Stimulated activated CD4-positive, alpha-beta T cell treated with anti-CD3 and anti-CD28 coated beads, TNF-alpha, amount 100 ng/mL, for 1 hour (primary cell): ENCODE data around the gene ADAMTSL1.

Source experiments
- DNase-seq, 3 donors: peaks; one replicate each; pipeline ENCODE4 v3.0.0-alpha.2; 2020; ENCODE audit warnings: low read depth in 3 of 3, low spot score in 1 of 3

Gene ADAMTSL1

DNA sequence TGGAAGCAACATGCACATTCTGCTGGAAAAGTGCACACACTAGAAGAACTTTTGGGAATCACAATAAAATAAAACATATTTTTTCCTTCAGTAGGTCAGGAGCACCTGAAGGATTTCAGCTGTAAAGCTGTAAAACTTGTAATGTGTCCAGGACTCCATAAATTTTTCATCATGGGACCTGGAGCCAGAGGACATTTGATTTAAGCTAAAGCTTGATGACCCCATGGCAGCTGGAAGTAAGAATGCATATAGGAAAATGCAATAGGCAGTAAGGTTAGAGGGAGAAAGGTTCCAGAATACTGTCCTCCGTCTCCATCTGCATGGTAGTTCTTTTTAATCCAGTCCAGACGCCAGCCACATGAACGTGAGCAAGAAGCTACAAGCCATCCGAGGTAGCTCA is 166.0 kb downstream of the ADAMTSL1 start:
- DNase-seq: no peak

DNA sequence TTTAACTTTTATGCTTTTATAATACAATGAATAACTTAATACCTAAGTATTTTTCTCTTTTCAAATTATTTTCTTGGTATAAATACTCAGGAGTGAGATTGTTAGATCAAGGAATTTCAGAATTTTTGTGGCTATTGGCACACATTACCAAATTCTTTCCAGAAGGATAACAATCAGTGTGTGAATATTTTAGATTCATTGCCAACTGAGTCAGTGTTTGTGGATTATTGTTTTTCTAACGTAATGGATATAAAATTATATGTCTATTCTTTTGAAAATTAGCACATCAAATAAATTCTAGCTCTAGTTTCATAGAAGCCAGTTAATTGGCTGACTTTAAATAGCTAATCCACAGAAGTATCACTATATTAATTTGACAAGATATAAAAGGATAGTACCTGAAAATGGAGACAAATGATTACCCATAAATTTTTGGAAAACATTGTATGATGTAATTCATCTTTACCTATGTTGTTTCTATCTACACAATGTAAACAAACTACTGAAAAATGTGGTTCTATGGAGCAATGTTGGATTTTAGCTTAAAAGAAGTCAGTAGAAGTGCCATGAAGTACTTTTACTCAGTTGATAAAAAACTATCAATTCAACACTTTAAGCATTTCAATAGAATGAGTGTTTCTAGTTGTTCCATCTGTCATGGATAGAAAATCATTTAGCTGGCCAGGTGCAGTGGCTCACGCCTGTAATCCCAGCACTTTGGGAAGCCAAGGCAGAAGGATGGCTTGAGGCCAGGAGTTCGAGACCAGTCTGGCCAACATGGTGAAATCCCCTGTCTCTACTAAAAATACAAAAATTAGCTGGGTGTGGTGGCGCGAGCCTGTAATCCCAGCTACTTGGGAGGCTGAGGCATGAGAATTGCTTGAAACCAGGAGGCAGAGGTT is 185.1 kb downstream of the ADAMTSL1 start:
- no peak for DNase-seq

DNA sequence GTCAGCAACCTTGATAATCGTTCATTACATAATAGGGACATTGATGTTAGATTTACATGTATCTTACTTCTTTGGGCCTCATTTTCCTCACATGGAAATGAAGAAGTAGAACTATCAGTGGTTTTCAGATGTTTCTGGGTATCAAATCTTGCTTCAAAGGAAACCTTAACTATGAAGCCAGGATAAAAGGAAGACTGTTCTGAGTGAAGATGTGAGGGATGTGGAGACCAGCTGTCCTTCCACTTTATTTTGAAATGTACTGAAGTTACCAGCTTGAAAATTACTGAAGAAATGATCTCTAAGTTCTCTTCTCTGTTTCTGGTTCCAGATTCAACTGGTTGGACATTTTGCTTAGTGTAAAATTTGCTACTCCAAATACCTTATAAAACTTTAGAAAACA is 186.0 kb downstream of the ADAMTSL1 start:
- DNase-seq: no peak

DNA sequence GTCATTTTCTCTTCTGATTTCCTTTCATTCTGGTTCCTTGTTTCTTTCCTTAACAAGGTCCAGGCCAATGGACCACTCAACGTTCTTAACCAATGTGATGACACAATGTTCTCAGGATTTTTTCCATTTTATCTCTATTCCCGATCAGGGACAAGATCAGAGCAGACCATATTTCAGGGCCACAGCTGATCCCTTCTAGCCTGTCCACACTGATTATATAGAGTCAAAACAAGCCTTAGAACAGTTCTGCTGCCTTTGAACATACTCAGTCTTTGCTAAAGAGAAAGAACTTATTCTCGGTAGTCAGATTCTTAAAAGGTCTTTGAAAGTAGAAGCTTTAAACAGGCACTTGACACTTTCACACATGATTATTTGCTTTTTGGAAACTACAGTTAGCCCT is 188.4 kb downstream of the ADAMTSL1 start:
- no peak for DNase-seq

DNA sequence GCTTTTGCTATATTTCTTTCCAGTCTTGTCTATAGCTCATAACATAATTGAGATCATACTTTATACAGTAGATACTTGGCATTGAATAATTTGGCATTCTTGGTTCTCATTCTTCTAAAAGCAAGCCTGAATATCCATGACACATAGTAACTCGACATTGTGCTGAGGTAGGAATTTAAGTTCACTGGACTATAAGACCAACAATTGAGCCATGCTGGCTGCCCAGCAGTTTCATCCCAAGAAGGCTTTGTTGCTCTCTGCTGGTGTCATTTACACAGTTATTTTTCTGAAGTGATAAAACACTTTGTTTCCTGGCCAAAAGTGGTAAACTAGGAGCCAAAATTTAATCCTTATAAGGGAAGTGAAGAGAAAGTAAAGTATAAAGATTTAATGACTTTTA is 192.0 kb downstream of the ADAMTSL1 start:
- no peak for DNase-seq

DNA sequence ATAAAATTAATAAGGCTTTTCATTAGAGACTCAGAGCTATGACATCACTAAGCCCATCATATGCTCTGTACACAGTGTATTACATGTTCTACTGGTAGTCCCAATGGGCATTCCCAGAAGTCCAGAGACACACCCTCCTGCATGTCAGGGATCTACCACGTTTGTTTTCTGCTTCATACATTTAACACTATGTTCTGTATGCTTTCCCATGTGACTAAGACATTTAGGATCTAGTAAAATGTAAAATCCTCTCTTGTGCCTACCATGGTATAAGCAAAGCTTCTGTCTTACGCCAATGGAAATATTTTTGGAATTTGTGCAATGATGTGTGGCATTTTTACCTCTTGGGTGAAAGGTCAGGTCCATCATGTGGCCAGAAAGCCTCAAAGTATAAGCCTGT is 192.4 kb downstream of the ADAMTSL1 start:
- no peak for DNase-seq

DNA sequence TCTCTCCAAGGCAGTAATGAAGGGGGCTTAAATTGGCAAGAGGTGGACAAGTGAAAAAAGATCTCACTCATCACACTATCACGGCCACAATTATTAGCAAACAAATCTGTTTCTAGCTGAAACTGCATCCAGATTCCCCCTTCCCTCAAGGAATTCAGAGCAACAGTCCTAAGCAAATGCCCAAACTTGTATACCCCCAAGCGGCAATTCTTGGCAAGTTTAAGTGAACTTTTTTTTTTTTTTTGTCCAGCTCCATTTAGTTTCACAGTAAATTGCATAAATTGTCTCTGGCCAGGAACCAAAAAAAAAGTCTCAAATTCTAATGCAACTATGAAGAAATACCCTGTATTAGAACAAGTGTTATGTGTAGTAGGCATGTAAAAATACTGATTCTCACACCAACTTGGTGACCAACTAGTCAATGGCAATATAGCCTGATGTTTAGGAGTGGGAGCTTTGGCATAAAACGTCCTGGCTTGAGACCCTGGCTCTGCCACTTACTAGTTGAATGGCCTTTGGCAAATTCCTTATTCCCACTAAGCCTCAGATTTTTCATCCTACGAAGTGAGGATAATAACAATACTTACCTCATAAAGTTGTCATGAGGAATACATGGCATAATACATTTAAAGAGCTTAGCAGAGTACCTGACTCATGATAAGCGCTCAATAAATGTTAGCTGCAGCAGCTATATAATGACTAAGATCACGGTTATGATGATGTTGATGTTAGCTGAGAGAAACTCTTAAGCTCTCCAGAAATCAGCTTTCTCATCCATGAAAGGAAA is 193.2 kb downstream of the ADAMTSL1 start:
- DNase-seq: no peak

DNA sequence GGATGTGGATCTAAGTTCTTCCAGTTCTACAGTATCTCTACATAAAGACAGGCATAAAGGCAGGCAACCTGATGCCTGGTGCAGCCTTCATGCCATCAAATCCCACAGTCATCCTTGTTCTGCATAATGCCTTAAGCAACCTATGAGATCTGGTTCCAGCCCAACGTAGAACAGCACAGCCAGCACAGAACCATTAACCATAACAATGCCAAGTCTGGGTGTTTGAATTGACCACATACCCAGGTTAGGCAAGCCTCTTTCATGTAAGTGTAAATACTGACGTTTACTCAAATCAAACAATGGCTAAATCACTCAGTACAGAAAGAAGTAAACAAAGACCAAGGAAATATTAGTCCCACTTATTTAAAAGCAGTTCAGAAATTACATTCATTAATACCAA is 195.0 kb downstream of the ADAMTSL1 start:
- DNase-seq: no peak

DNA sequence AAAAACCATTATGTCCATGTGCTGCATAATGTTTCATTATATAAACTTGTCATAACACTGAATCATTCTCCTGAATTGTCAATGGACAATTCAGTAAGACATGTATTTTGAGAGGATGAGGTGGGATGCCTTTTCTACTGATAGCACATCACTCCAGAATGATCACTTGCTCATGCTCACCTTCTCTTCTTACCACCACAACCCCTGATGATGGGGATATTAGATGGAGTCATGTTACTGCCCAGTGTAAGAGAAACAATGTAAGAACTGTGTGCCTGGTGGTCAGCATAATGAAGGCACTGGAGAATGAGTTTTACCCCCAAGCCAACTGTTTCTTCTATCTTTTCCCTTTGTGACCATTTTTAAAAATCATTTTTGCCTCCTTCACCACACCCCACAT is 198.8 kb downstream of the ADAMTSL1 start:
- DNase-seq: no peak

DNA sequence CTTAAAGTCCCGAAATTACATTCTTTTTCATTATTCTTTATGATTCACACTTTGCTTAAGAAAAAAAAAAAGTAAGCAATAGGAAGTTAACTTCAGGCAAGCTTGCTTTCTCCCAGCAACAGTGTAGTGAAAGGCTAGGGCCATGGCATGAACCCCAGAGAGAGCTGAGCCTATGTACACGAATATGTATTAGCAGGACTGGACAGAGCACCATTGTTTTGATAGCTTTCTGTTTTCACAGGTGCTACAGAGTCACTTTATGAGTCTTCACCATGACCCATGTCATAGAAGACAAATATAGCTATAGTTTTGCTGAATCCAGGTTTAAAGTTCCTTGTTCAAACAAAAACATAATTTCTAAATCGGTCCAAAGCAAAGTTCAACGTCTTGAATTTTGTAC is 199.2 kb downstream of the ADAMTSL1 start:
- no peak for DNase-seq

DNA sequence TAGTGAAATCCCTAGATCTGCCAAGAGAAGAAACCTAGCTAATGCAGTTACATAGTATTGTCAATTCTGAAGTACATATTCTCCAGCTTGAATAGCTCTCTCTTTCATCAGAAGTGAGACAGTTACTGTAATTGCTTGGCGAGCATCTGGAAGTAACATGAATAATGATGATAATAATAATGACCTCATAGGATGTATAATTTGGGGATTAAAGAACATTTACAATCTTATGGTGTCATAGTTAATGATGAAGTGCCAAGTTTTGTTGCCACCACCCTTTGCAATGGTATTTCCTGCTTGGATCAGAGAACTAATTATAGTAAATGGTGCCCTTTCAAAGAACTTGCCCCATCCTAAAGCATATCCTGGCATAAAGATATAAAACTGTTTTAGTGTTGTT is 201.4 kb downstream of the ADAMTSL1 start:
- DNase-seq: no peak

DNA sequence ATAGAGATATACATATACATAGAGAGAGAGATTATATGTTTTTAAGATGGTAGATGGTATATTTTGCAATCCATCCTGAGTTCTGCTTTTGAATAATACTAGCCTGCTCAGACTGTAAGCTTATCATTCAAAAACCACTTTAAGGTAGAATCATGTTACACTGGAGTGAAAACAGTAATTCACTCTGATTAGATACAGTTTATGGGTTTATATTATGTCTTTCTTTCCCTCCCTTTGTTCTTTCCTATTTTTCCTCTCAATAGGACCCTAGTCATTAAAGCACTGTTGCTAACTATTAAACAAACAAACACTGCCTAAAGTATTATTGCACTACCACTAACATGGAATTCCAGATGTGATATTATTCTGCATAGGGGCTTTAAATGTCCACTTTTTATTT is 202.0 kb downstream of the ADAMTSL1 start:
- DNase-seq: no peak

DNA sequence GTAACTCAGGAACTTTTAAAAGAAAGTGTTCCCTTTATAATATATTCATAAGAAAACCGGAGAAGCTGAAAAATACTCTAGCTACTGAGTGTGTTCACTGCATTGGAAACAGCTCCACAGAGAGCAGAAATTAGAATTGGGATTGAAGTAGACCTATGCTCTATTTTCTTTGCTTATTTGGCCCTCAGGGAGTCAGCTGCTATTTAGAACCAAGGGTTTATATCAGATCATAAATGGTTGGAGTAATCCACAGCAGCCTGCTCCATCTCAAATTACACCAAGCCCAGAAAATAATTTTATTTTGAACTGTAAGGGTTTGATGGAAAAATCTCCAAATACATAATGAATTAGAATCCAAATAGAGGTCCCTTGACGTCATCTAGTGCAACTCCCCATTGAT is 202.6 kb downstream of the ADAMTSL1 start:
- DNase-seq: no peak

DNA sequence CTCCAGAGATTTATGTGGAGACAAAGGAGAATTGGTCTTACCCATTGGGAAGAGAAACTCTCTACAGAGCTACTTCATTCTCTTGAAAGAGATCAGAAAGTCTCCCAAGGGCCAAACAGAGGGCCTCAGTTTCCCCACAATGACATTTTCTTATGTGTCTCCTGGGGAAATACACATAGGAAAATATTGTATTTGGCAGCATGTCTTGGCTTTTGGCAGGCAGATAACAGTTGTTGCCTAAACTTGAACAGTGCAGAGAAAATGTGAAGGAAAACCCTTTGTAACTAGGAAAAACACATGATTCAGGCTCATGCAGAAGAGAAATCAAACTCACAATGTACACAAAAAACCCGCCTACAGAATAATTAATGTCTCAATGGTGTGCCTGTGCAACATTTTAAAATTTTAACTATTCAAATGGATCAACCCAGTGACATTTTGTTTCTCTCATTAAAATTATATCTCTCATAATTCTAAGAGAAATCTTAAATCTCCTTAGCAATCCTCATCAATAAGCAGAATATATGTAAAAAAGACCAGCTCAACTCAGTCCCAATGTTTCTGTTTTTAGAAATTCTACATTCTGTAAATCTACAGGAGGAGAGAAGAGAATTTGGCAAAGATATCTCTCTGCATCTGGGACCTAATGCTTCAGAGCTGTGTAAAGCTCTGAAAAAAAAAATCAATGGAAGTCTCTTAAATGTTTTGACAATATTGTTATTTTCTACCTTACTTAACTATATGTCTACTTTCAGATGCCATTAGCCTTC is 205.1 kb downstream of the ADAMTSL1 start:
- no peak for DNase-seq

DNA sequence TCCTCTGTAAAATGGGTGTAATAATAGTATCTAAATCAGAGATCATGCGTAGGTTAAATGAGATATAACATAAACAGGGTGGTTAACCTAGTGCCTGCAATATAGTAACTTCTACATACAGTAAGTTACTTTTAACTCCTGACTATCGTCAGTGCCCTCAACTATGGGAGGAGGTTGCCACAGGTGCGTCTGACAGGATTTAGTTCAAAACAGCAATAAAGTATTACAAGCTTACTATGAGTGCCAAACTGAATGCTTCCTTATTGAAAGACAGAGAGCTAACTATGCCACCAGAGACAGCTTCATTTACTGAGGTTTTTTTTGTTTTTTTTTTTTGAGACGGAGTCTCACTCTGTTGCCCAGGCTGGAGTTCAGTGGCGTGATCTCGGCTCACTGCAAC is 209.0 kb downstream of the ADAMTSL1 start:
- no peak for DNase-seq

DNA sequence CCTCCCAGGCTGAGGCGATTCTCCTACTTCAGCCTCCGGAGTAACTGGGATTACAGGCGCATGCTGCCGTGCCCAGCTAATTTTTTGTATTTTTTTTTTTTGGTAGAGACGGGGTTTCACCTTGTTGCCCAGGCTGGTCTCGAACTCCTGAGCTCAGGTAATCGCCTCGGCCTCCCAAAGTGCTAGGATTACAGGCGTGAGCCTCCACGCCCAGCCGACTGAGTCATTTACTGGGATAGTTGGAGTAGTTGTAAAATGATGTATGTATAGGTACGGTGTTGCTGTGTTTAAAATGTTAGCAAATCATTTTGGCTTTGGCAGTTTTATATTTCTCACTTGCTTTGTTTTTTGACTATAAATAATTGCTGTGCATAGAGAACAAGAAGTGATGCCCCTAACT is 209.4 kb downstream of the ADAMTSL1 start:
- no peak for DNase-seq

DNA sequence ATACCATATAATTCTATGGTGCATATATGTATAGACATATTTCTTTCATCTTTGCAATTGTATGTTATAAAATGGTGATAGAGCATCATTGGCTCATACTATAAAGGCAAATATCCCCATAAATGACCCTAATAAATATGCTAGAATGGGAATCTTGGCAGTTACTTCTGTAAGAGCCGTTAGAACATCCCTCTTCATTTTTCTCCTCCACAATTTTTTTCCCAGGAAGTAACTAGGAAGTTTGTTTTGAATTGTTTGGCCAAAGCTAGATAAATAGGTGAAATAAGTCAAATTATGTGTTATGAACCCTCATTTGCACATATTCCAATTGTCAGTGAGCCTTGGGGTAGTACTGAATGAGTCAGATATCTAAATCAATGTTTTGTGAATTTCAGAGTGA is 209.9 kb downstream of the ADAMTSL1 start:
- DNase-seq: no peak

DNA sequence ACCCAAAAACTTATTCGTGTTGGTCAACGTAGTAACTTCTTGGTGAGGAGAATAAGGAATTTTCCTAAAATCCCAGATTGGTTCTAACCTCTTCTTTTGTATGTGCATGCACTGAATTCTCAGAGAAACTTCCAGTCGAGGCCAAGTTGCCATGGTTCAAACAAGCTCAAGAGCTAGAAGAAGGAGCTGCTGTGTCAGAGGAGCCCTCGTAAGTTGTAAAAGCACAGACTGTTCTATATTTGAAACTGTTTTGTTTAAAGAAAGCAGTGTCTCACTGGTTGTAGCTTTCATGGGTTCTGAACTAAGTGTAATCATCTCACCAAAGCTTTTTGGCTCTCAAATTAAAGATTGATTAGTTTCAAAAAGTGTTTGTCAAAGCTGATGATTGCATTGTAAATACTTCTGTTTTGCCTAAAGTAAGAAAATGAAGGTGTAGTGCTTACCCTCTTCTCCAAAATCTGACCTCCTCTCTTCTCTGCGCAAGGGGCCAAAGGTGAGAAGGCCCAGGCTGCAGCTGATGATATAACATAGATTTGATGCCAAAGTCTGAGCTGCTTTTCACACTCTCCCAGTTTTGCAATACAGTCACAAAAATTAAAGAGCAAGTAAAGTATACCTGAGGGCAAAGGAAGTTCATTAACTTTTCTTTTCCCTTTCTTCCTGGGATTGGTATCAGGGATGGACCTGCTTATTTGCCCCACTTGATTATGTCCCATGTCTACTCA is 210.8 kb downstream of the ADAMTSL1 start:
- no peak for DNase-seq

DNA sequence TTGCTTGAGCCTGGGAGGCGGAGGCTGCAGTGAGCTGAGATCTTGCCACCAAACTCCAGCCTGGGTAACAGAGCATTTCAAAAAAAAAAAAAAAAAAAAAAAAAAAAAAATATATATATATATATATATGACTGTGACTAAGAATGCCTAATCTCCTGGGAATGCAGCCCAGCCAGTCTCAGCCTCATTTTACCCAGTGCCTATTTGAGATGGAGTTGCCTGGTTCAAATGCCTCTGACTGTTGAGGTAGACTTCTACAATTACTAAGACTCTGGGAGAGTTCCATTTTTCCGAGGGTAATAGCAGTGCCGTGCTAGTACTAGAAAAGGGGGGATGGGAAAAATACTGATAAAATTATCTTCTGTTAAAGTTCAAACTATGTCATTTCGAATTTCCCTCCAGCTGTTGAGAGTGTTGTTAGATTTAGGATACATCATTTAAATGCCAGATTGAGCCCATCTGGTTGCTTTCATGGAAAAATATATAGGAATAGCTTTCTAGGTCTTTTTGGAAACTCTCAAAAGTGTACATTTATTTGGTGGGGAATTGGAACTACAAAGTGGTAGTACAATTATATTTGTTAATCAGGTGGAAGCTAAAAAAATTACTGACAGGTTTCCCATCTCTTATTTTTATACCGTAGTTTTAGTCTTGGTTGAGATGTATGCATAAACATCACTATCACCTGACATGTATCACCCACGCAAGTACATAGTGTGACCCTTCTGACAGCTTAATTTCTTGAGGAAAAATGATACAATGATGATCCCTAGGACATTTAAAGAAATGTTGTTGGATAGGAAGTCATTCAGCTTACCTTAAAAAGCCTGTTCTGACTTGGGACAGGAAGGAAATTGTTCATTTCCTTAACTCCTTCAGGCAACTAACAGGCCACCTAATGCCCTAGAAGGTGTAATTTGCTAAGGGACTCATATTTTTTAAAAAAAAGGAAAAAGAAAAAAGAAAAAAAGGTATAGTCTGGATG is 214.9 kb downstream of the ADAMTSL1 start:
- DNase-seq: no peak

DNA sequence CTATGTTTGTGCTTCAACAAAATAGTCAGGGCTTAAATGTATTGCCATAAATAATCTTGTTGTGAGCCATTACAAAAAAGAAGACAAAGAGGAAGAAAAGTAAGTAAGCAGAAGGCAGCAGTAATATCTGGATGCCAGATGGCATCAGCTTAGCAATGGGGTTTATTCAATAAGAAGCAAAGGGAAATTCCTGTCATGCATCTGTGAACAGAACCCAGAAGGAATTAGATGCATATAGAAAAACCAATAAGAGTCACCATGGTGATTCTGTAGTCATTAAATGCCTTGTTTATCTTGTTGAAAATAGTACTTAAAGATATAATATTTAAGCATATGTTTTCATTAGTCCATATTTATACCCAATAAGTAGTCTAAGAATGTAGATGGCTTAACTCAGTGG is 216.0 kb downstream of the ADAMTSL1 start:
- no peak for DNase-seq
